ENCODE measurements around the gene NOL12. TPM values are rescaled to one million over a fixed set of nuclear protein-coding genes. Genes with fewer than 3 reads are reported as not detected.
A peak's percentile ranks its signal among the peaks of the same experiment; 100 is the strongest.

NOL12 gene
- total RNA-seq, 1 donor from 2014 or later, result 18.1 TPM

DNA sequence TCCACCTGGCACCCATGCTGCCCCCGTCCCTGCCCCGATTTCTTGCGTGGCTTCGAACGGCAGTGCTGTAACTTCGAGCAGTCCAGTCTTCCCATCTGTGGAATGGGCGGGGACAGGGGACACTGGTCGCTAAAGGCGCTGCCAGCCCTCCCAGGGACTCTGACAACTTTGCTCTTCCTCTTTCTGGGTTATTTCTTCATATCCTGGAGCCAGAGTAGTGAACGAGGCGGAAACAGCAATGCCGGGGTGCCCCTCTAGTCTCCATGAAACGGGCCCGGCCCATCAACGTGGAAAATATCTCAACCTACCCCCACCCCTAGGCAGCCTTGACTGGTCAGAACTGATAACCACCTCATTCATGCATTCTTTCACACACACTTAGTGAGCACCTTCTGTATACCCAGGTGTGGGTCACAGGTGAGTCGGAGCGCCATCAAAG lies 53.5 kb downstream of the NOL12 start:
- Mint-ChIP-seq H3K36me3 (ENCODE audit: low read depth, unreplicated experiment) (no peaks in the 10 kb centered on the region), H3K27me3 (ENCODE audit: low read depth, unreplicated experiment) (peaks cover 5% of the 10 kb centered on the region), H3K9me3 (ENCODE audit: unreplicated experiment) (peaks cover 2% of the 10 kb centered on the region), H3K4me3 (ENCODE audit: unreplicated experiment) (no peak overlapping the region), H3K4me1 (ENCODE audit: low read depth, unreplicated experiment) (peaks cover 30% of the 10 kb centered on the region), H3K27ac (ENCODE audit: unreplicated experiment) (no peak overlapping the region)
- Histone ChIP-seq H3K79me2 (ENCODE audit: insufficient read depth, low read length) (no peaks in the 10 kb centered on the region), H3K27ac (ENCODE audit: low read depth, low read length) (no peak overlapping the region), H3K9ac (ENCODE audit: low read length) (no peak overlapping the region), H3K4me2 (ENCODE audit: low read length) (no peak overlapping the region), H3K27me3 (ENCODE audit: insufficient read depth, low read length) (no peaks in the 10 kb centered on the region), H3K4me3 (ENCODE audit: insufficient read depth, low read depth, low read length) (no peak overlapping the region), H3K36me3 (ENCODE audit: insufficient read depth, low read length) (no peaks in the 10 kb centered on the region), H2AFZ (ENCODE audit: low read depth, low read length) (no peak overlapping the region), H3K4me1 (ENCODE audit: insufficient read depth, low read length) (peaks cover 30% of the 10 kb centered on the region), H4K20me1 (ENCODE audit: insufficient read depth, low read length) (no peaks in the 10 kb centered on the region), H3K9me3 (ENCODE audit: insufficient read depth, low read depth, low read length) (no peaks in the 10 kb centered on the region)
- TF ChIP-seq, protein P1, sequence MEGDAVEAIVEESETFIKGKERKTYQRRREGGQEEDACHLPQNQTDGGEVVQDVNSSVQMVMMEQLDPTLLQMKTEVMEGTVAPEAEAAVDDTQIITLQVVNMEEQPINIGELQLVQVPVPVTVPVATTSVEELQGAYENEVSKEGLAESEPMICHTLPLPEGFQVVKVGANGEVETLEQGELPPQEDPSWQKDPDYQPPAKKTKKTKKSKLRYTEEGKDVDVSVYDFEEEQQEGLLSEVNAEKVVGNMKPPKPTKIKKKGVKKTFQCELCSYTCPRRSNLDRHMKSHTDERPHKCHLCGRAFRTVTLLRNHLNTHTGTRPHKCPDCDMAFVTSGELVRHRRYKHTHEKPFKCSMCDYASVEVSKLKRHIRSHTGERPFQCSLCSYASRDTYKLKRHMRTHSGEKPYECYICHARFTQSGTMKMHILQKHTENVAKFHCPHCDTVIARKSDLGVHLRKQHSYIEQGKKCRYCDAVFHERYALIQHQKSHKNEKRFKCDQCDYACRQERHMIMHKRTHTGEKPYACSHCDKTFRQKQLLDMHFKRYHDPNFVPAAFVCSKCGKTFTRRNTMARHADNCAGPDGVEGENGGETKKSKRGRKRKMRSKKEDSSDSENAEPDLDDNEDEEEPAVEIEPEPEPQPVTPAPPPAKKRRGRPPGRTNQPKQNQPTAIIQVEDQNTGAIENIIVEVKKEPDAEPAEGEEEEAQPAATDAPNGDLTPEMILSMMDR (IDR thresholded peaks at IDR 0.05; ENCODE audit: insufficient read depth, low read depth, low read length), result no peak
- no peak for TF ChIP-seq EZH2 (IDR thresholded peaks at IDR 0.05; ENCODE audit: insufficient read depth, low read length)
- DNase-seq (ENCODE audit: low read depth) (no peak), FAIRE-seq (no peak)

DNA sequence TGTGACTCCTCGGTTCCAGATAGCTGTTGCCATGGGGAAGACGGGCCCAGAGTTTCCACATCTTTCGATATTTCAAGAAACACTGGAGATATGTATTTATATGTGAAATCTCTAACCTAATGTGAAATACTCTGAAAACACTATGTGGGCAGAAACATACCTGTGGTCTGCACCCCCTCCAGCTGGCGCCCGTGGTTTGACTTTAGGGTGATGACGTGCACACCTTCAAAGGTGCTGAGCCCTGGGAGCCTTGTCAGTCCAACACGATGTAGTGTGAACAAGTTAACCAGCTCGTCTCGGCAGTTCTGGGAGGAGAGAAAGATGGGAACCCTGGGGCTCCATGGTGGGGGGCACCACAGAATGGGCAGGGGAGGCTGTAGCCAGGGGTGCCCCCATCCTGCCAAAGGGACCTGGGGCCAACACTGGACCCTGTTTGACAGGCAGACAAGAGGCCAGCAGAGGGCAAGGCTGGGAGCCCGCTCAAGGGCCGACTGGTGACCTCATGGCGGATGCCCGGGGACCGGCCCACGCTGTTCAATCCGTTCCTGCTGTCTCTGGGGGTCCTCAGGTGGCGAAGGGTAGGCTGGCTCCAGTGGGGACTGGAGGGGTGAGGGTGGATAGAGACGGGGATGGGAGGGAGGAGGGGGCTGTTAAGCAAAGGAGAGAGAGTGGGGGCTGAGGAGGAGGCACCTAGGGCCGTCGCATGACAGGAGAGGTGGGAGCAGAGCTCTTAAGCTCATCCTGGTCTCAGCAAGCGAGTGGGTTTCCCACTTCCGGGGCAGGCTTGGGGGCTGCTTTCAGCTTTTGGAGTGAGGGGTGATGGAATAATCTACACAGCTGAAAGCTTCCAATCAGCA lies 54.5 kb downstream of the NOL12 start:
- Histone ChIP-seq H2AFZ (ENCODE audit: low read depth, low read length) (no peak overlapping the region), H3K36me3 (ENCODE audit: insufficient read depth, low read length) (no peaks in the 10 kb centered on the region), H3K79me2 (ENCODE audit: insufficient read depth, low read length) (peaks cover 6% of the 10 kb centered on the region), H3K27ac (ENCODE audit: low read depth, low read length) (no peak overlapping the region), H3K9me3 (ENCODE audit: insufficient read depth, low read depth, low read length) (no peaks in the 10 kb centered on the region), H3K4me3 (ENCODE audit: insufficient read depth, low read depth, low read length) (no peak overlapping the region), H3K4me1 (ENCODE audit: insufficient read depth, low read length) (peaks cover 37% of the 10 kb centered on the region), H3K4me2 (ENCODE audit: low read length) (peak overlapping the region; percentile 17), H4K20me1 (ENCODE audit: insufficient read depth, low read length) (no peaks in the 10 kb centered on the region), H3K27me3 (ENCODE audit: insufficient read depth, low read length) (no peaks in the 10 kb centered on the region), H3K9ac (ENCODE audit: low read length) (no peak overlapping the region)
- TF ChIP-seq, protein P1 (IDR thresholded peaks at IDR 0.05; ENCODE audit: insufficient read depth, low read depth, low read length), result no peak
- no peak for TF ChIP-seq EZH2 (IDR thresholded peaks at IDR 0.05; ENCODE audit: insufficient read depth, low read length)
- FAIRE-seq (no peak), DNase-seq (ENCODE audit: low read depth) (no peak)
- H3K4me1 Mint-ChIP-seq (ENCODE audit: low read depth, unreplicated experiment), result peaks cover 30% of the 10 kb centered on the region
- peak overlapping the region; percentile 50 for H3K4me3 Mint-ChIP-seq (ENCODE audit: unreplicated experiment)
- H3K36me3 Mint-ChIP-seq (ENCODE audit: low read depth, unreplicated experiment), result no peaks in the 10 kb centered on the region
- H3K9me3 Mint-ChIP-seq (ENCODE audit: unreplicated experiment), result peaks cover 2% of the 10 kb centered on the region
- no peak overlapping the region for H3K27ac Mint-ChIP-seq (ENCODE audit: unreplicated experiment)
- peaks cover 5% of the 10 kb centered on the region for H3K27me3 Mint-ChIP-seq (ENCODE audit: low read depth, unreplicated experiment)

DNA sequence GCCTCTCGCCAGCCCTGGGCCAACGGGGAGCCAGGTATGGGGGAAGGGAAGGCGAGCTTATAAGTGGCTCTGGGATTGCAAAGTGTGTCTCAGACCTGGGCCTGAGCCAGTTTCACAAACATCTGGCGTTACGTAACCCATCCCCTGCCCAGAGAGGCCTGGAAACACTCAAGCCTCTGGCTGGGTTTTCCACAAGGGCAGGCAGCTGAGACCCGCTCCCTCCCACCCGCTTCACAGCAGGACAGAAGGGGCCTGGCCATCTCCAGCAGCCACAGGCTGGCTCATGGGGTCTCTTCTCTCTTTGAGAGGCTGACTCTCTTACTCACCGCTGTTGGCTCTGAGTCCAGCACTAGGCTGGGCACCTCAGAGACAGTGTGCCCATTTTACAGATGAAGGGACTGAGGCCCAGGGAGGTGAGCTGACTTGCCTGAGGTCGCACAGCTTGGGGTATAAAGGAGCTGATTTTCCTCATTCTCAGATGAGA lies 55.2 kb downstream of the NOL12 start:
- no peak overlapping the region for H3K4me3 Mint-ChIP-seq (ENCODE audit: unreplicated experiment)
- H3K9me3 Mint-ChIP-seq (ENCODE audit: unreplicated experiment), result peaks cover 2% of the 10 kb centered on the region

More for the DNA sequence above, 55.2 kb downstream of the NOL12 start:
- TF ChIP-seq, protein P1 (IDR thresholded peaks at IDR 0.05; ENCODE audit: insufficient read depth, low read depth, low read length), result no peak
- TF ChIP-seq EZH2 (IDR thresholded peaks at IDR 0.05; ENCODE audit: insufficient read depth, low read length), result no peak
- Histone ChIP-seq H3K27me3 (ENCODE audit: insufficient read depth, low read length) (no peaks in the 10 kb centered on the region), H3K36me3 (ENCODE audit: insufficient read depth, low read length) (no peaks in the 10 kb centered on the region), H3K9ac (ENCODE audit: low read length) (no peak overlapping the region), H3K27ac (ENCODE audit: low read depth, low read length) (no peak overlapping the region), H3K4me3 (ENCODE audit: insufficient read depth, low read depth, low read length) (no peak overlapping the region), H3K9me3 (ENCODE audit: insufficient read depth, low read depth, low read length) (no peaks in the 10 kb centered on the region), H3K4me1 (ENCODE audit: insufficient read depth, low read length) (peaks cover 37% of the 10 kb centered on the region), H3K79me2 (ENCODE audit: insufficient read depth, low read length) (peaks cover 8% of the 10 kb centered on the region), H2AFZ (ENCODE audit: low read depth, low read length) (no peak overlapping the region), H3K4me2 (ENCODE audit: low read length) (peak overlapping the region; percentile 17), H4K20me1 (ENCODE audit: insufficient read depth, low read length) (no peaks in the 10 kb centered on the region)
- H3K27me3 Mint-ChIP-seq (ENCODE audit: low read depth, unreplicated experiment), result peaks cover 5% of the 10 kb centered on the region
- DNase-seq (ENCODE audit: low read depth), result peak; percentile 89
- no peak for FAIRE-seq
- no peak overlapping the region for H3K27ac Mint-ChIP-seq (ENCODE audit: unreplicated experiment)
- H3K4me1 Mint-ChIP-seq (ENCODE audit: low read depth, unreplicated experiment), result peaks cover 30% of the 10 kb centered on the region
- no peaks in the 10 kb centered on the region for H3K36me3 Mint-ChIP-seq (ENCODE audit: low read depth, unreplicated experiment)

Data from astrocyte (in vitro differentiated cells and primary cell).